Stimulated activated CD4-positive, alpha-beta T cell treated with anti-CD3 and anti-CD28 coated beads, Interleukin-2, amount 100 ng/mL, for 24 hours (primary cell): Measurements from ENCODE around the gene LCN6.
"Not testable (repeated sequence)": the region's sequence is repeated elsewhere in the genome, so short reads cannot be mapped to it uniquely, and the experiment has no call there.

Source experiments
- DNase-seq, 2 donors: peaks; one replicate each; pipeline ENCODE4 v3.0.0-alpha.2; 2020

The LCN6 gene

GRCh38 chr9:136748201-136748600 lies at the start of gene LCN6:
TSS of gene LCN6 (minus strand) at chr9:136748525. CDS start at chr9:136748483, 42 bp downstream.
- DNase-seq: no peak

- DNase-seq: not testable (repeated sequence)
Observed at GRCh38 chr9:136796775-136797347, 48.5 kb upstream of the LCN6 start.

- DNase-seq: no peak
Observed at GRCh38 chr9:136796238-136796774, 48.0 kb upstream of the LCN6 start, which contains the start of gene CCDC183. TSS of gene CCDC183 (plus strand) at chr9:136796338. CDS start at chr9:136796398, 60 bp downstream.

GRCh38 chr9:136795000-136795348 lies 46.6 kb upstream of the LCN6 start:
- no peak for DNase-seq

- DNase-seq: no peak
Observed at GRCh38 chr9:136794281-136794999, 46.1 kb upstream of the LCN6 start.

- DNase-seq: no peak
Observed at GRCh38 chr9:136793086-136793946, 45.0 kb upstream of the LCN6 start.

GRCh38 chr9:136792321-136793085 lies 44.2 kb upstream of the LCN6 start:
- DNase-seq: no peak

GRCh38 chr9:136791516-136792276 lies 43.4 kb upstream of the LCN6 start:
- peak; percentile 72 to 73 for DNase-seq

- DNase-seq: peak; percentile 100
Observed at GRCh38 chr9:136790640-136791515, 42.6 kb upstream of the LCN6 start, which contains the start of gene TMEM141. TSS of gene TMEM141 (plus strand) at chr9:136791344. CDS start at chr9:136791371, 27 bp downstream.

GRCh38 chr9:136789523-136789937 lies 41.2 kb upstream of the LCN6 start:
- DNase-seq: no peak

GRCh38 chr9:136788644-136789522 lies 40.6 kb upstream of the LCN6 start:
- DNase-seq: not testable (repeated sequence)

- DNase-seq: peak; percentile 72 to 76
Observed at GRCh38 chr9:136787690-136788400, 39.5 kb upstream of the LCN6 start.

GRCh38 chr9:136786983-136787382 lies 38.7 kb upstream of the LCN6 start:
- DNase-seq: not testable (repeated sequence)

GRCh38 chr9:136786451-136786850 lies 38.1 kb upstream of the LCN6 start:
- DNase-seq: no peak

GRCh38 chr9:136785565-136786355 lies 37.4 kb upstream of the LCN6 start:
- not testable (repeated sequence) for DNase-seq

GRCh38 chr9:136784997-136785361 lies 36.7 kb upstream of the LCN6 start:
- DNase-seq: no peak

GRCh38 chr9:136784249-136784996 lies 36.1 kb upstream of the LCN6 start:
- no peak for DNase-seq
